H1 (cell line): ENCODE data around the gene WDR33. TPM values are rescaled to one million over a fixed set of nuclear protein-coding genes. Genes with fewer than 3 reads are reported as not detected.

Experiments used
- CTCF ChIA-PET: fragments of 300-600 bp; sonication (Branson Sonifier 250); formaldehyde crosslinking; loops from one replicate; lab custom pipeline; 2021; ENCODE audit not compliant: partially characterized antibody; lab: Charles Lee
- POLR2A ChIA-PET: fragments of 300-600 bp; sonication (Branson Sonifier 250); formaldehyde crosslinking; loops from one replicate; lab custom pipeline; 2021; ENCODE audit warnings: inconsistent platforms; ENCODE audit not compliant: partially characterized antibody; lab: Charles Lee
- DNase-seq, 2 experiments: peaks; one replicate each; pipeline versions ENCODE4 v3.0.0 to v3.0.0-alpha.2; 2010 to 2022; ENCODE audit warnings: low spot score in 2 of 2, low read depth in 1 of 2, mixed read lengths in 1 of 2
- FAIRE-seq: peaks from 2 replicates; lab custom pipeline; 2011; peaks lifted over from hg19 to GRCh38; lab: Jason Lieb, UNC
- H2AFZ ChIP-seq: 2 replicates; pipeline ENCODE4 v1.8.1; 2012; ENCODE audit warnings: low read length, inconsistent platforms
- H2AK5ac ChIP-seq: 2 replicates; pipeline ENCODE4 v1.6.1; 2013; ENCODE audit warnings: low read depth, low read length
- H2BK120ac ChIP-seq: replicated peaks from 2 replicates; pipeline ENCODE3; 2013; ENCODE audit warnings: low read depth, low read length, inconsistent platforms
- H2BK12ac ChIP-seq: 2 replicates; pipeline ENCODE4 v1.6.1; 2013; ENCODE audit warnings: low read depth, low read length
- H2BK15ac ChIP-seq: 2 replicates; pipeline ENCODE4 v1.6.1; 2013; ENCODE audit warnings: low read length
- H2BK20ac ChIP-seq: 2 replicates; pipeline ENCODE4 v1.6.1; 2013; ENCODE audit warnings: low read length
- H2BK5ac ChIP-seq: 2 replicates; pipeline ENCODE4 v1.6.1; 2013; ENCODE audit warnings: low read depth, low read length
- H3K14ac ChIP-seq: 2 replicates; pipeline ENCODE4 v1.6.1; 2013; ENCODE audit warnings: inconsistent platforms; ENCODE audit not compliant: insufficient read length
- H3K18ac ChIP-seq: 2 replicates; pipeline ENCODE4 v1.6.1; 2013; ENCODE audit warnings: low read length; ENCODE audit errors: extremely low read depth
- H3K23ac ChIP-seq: 2 replicates; pipeline ENCODE4 v1.6.1; 2013; ENCODE audit warnings: inconsistent platforms; ENCODE audit not compliant: insufficient read length
- H3K23me2 ChIP-seq: 2 replicates; pipeline ENCODE4 v1.6.1; 2013; ENCODE audit warnings: low read depth, low read length
- H3K27ac ChIP-seq: 2 replicates; pipeline ENCODE4 v1.6.1; 2011; ENCODE audit warnings: low read depth, low read length, inconsistent platforms
- H3K27me3 ChIP-seq, 4 experiments: replicated peaks in 1 of 4; 1 replicate in 1 of 4; 2 replicates in 3 of 4; pipeline versions ENCODE4 v1.6.1 to v1.8.1; 2011 to 2013; ENCODE audit warnings: low read length in 3 of 4, mild to moderate bottlenecking in 3 of 4, inconsistent platforms in 2 of 4, mixed read lengths in 2 of 4, moderate library complexity in 1 of 4; ENCODE audit not compliant: control insufficient read depth in 3 of 4, insufficient read depth in 3 of 4; ENCODE audit errors: extremely low read depth in 1 of 4
- H3K36me3 ChIP-seq, 4 experiments: 2 replicates each; pipeline versions ENCODE4 v1.6.1 to v1.8.1; 2011 to 2013; ENCODE audit warnings: mild to moderate bottlenecking in 4 of 4, low read length in 3 of 4, moderate library complexity in 2 of 4, control low read depth in 1 of 4, inconsistent platforms in 1 of 4; ENCODE audit not compliant: insufficient read depth in 4 of 4, control insufficient read depth in 2 of 4
- H3K4ac ChIP-seq: replicated peaks from 2 replicates; pipeline ENCODE3; 2013; ENCODE audit warnings: low read length, low read depth, mixed read lengths, inconsistent platforms; ENCODE audit not compliant: insufficient read length
- H3K4me1 ChIP-seq, 4 experiments: replicated peaks in 1 of 4; 1 replicate in 1 of 4; 2 replicates in 3 of 4; pipeline versions ENCODE4 v1.6.1 to v1.8.1; 2011 to 2013; ENCODE audit warnings: low read length in 3 of 4, inconsistent platforms in 2 of 4, mixed read lengths in 1 of 4; ENCODE audit not compliant: insufficient read depth in 4 of 4, control insufficient read depth in 3 of 4
- H3K4me2 ChIP-seq, 2 experiments: 2 replicates each; pipeline versions ENCODE4 v1.6.1 to v1.8.1; 2011 to 2013; ENCODE audit warnings: low read depth in 2 of 2, low read length in 2 of 2, control low read depth in 1 of 2, inconsistent platforms in 1 of 2, mild to moderate bottlenecking in 1 of 2; ENCODE audit not compliant: insufficient read depth in 1 of 2
- H3K4me3 ChIP-seq, 4 experiments: fragments of 200-600, 300-600 bp in 1 of 4; sonication (generic), shearing (Covaris generic), sonication (Bioruptor Twin) in 1 of 4; 2 replicates each; pipeline versions ENCODE4 v1.5.1 to v1.8.1; 2011 to 2016; ENCODE audit warnings: low read length in 4 of 4, low read depth in 3 of 4, control low read depth in 2 of 4, inconsistent platforms in 2 of 4, mild to moderate bottlenecking in 2 of 4, mixed read lengths in 1 of 4, moderate library complexity in 1 of 4; ENCODE audit not compliant: insufficient read depth in 2 of 4; ENCODE audit errors: extremely low read depth in 1 of 4
- H3K56ac ChIP-seq: replicated peaks from 2 replicates; pipeline ENCODE3; 2013; ENCODE audit warnings: low read depth, mild to moderate bottlenecking, mixed read lengths, low read length, inconsistent platforms; ENCODE audit not compliant: insufficient read length
- H3K79me1 ChIP-seq: 2 replicates; pipeline ENCODE4 v1.6.1; 2013; ENCODE audit warnings: low read depth, low read length, control low read depth
- H3K79me2 ChIP-seq, 2 experiments: 2 replicates each; pipeline versions ENCODE4 v1.6.1 to v1.8.1; 2012 to 2013; ENCODE audit warnings: low read length in 2 of 2, mild to moderate bottlenecking in 2 of 2, inconsistent platforms in 1 of 2; ENCODE audit not compliant: insufficient read depth in 2 of 2, control insufficient read depth in 1 of 2
- H3K9ac ChIP-seq, 4 experiments: replicated peaks in 1 of 4; 1 replicate in 1 of 4; 2 replicates in 3 of 4; pipeline versions ENCODE4 v1.6.1 to v1.8.1; 2011 to 2013; ENCODE audit warnings: low read depth in 3 of 4, low read length in 3 of 4, control low read depth in 2 of 4, mild to moderate bottlenecking in 2 of 4, moderate library complexity in 2 of 4, inconsistent platforms in 1 of 4; ENCODE audit errors: extremely low read depth in 1 of 4
- H3K9me3 ChIP-seq, 2 experiments: 2 replicates each; pipeline versions ENCODE4 v1.6.1 to v1.8.1; 2012 to 2013; ENCODE audit warnings: mild to moderate bottlenecking in 2 of 2, moderate library complexity in 2 of 2, control low read depth in 1 of 2, inconsistent platforms in 1 of 2, low read depth in 1 of 2, low read length in 1 of 2, mixed read lengths in 1 of 2; ENCODE audit not compliant: insufficient read depth in 2 of 2
- H4K20me1 ChIP-seq, 2 experiments: replicated peaks in 1 of 2; 2 replicates each; pipeline versions ENCODE3 to v1.8.1; 2011 to 2013; ENCODE audit warnings: inconsistent platforms in 2 of 2, low read length in 2 of 2, mild to moderate bottlenecking in 1 of 2; ENCODE audit not compliant: insufficient read depth in 2 of 2, control insufficient read depth in 1 of 2
- H4K5ac ChIP-seq: 2 replicates; pipeline ENCODE4 v1.6.1; 2013; ENCODE audit warnings: low read length, low read depth, mixed read lengths, inconsistent platforms; ENCODE audit not compliant: insufficient read length
- H4K8ac ChIP-seq: 2 replicates; pipeline ENCODE4 v1.8.0; 2013; ENCODE audit warnings: mild to moderate bottlenecking, moderate library complexity, low read length, inconsistent platforms; ENCODE audit not compliant: insufficient read depth; ENCODE audit errors: extremely low read depth
- H4K91ac ChIP-seq: replicated peaks from 2 replicates; pipeline ENCODE3; 2013; ENCODE audit warnings: low read length, mixed read lengths, inconsistent platforms; ENCODE audit not compliant: insufficient read length
- BCL11A ChIP-seq, 2 experiments: IDR thresholded peaks; one replicate each; pipeline ENCODE4 v1.6.1; 2011; ENCODE audit warnings: low read depth in 2 of 2, low read length in 2 of 2, mild to moderate bottlenecking in 2 of 2
- EGR1 ChIP-seq: IDR thresholded peaks from 2 replicates; pipeline ENCODE4 v1.6.1; 2011; ENCODE audit warnings: low read depth, low read length, borderline replicate concordance
- FOSL1 ChIP-seq: IDR thresholded peaks from 2 replicates; pipeline ENCODE4 v1.6.1; 2011; ENCODE audit warnings: mild to moderate bottlenecking, low read depth, low read length, moderate library complexity; ENCODE audit not compliant: insufficient read depth
- GTF2F1 ChIP-seq: IDR thresholded peaks from 2 replicates; pipeline ENCODE4 v1.6.1; 2012; ENCODE audit warnings: low read depth, low read length, improper control_type of control experiment, borderline replicate concordance
- RXRA ChIP-seq: IDR thresholded peaks from 2 replicates; pipeline ENCODE4 v1.6.1; 2011; ENCODE audit warnings: low read depth, mild to moderate bottlenecking, low read length, moderate library complexity; ENCODE audit not compliant: insufficient read depth
- SIN3A ChIP-seq, 2 experiments: IDR thresholded peaks in 1 of 2; conservative IDR thresholded peaks in 1 of 2; 2 replicates each; pipeline ENCODE4 v1.6.1; 2011 to 2012; ENCODE audit warnings: low read length in 2 of 2, improper control_type of control experiment in 1 of 2, low read depth in 1 of 2, mild to moderate bottlenecking in 1 of 2
- SUZ12 ChIP-seq: fragments of 200-600 bp; sonication (generic); IDR thresholded peaks from 2 replicates; pipeline ENCODE4 v1.6.1; 2012; ENCODE audit warnings: mild to moderate bottlenecking, inconsistent platforms, low read length, moderate library complexity, mixed read lengths
- TAF7 ChIP-seq: optimal IDR thresholded peaks from 2 replicates; pipeline ENCODE3; 2011; ENCODE audit warnings: low read depth, mild to moderate bottlenecking, inconsistent platforms, low read length, moderate library complexity, borderline replicate concordance
- TEAD4 ChIP-seq: IDR thresholded peaks from 2 replicates; pipeline ENCODE4 v1.6.1; 2012; ENCODE audit warnings: low read depth, low read length, inconsistent platforms, mixed read lengths
- WGBS, 2 experiments: shearing (Covaris generic) in 1 of 2; methylation state at CpG; one replicate each; pipeline versions ENCODE4 v1.1.6 to v1.1.7; 2013 to 2015; ENCODE audit warnings: low lambda C conversion rate in 2 of 2, mixed read lengths in 2 of 2, inconsistent platforms in 1 of 2, low coverage in 1 of 2, missing lambda C conversion rate in 1 of 2; ENCODE audit not compliant: insufficient replicate concordance in 2 of 2, insufficient coverage in 1 of 2, insufficient read length in 1 of 2; ENCODE audit errors: extremely low coverage in 1 of 2, missing lambda C conversion rate in 1 of 2; 5-methylcytosine and 5-hydroxymethylcytosine counted together
- polyA plus RNA-seq, 7 experiments: library from polyadenylated mRNA; depleted of rRNA in 3 of 7; stranded (reverse) in 5 of 7; unstranded in 2 of 7; fragments of >200 nt in 5 of 7; fragments of 200-250 nt in 2 of 7; gene quantifications; 1 replicate in 5 of 7; 2 replicates in 1 of 7; 4 replicates in 1 of 7; pipeline versions ENCODE4 v1.2.1 to v1.2.3, GENCODE V29; 2011 to 2013; ENCODE audit warnings: missing spikeins in 2 of 7, mixed read lengths in 2 of 7
- total RNA-seq: library from RNA; stranded (reverse); fragmentation: NEBNext Ultra II Directional; extraction: Animal tissue kit (Norgen Biotek cat#: 25700); gene quantifications from 2 replicates; pipeline ENCODE4 v1.2.1, GENCODE V29; 2021
- TF ChIP-seq, protein P1 (sequence below): IDR thresholded peaks from 2 replicates; pipeline ENCODE4 v1.6.1; 2012; ENCODE audit warnings: inconsistent platforms
- TF ChIP-seq, protein P2 (sequence below): IDR thresholded peaks from 2 replicates; pipeline ENCODE4 v1.6.1; 2012; ENCODE audit warnings: inconsistent platforms

The WDR33 gene
- total and polyA plus RNA-seq, 2 of the 8 experiments (the other 6 are each of a cell fraction or from before 2014, with no cell fraction given) = 18.1 to 82.7 TPM

DNA sequence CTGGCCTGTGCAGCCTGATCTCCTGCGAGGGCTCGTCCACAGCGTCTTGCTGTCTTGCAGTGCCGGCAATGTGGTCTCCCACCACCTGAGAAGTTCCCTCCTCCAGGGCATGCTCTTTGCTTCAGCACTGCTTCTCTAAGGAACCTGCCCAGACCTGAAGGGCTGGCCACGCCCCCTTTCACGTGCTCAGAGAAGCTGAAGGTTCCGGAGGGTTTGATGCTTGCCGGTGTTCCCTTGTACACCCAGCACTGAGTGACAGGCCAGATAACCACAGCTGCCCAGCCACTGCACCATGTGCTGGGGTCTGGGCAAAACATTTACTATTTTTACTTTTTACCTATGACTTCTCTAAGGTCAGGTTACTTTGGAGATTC lies 48.7 kb upstream of the WDR33 start:
- Histone ChIP-seq H4K5ac (no peak overlapping the region), H3K56ac (no peak overlapping the region), H3K27me3 (no peaks in the 10 kb centered on the region), H3K9ac (no peak overlapping the region), H4K20me1 (peaks cover 2 to 11% of the 10 kb centered on the region in 2 experiments), H2BK120ac (no peak overlapping the region), H2AFZ (no peak overlapping the region), H4K91ac (no peak overlapping the region), H4K8ac (no peak overlapping the region), H3K36me3 (peaks cover 9 to 18% (median 11%) of the 10 kb centered on the region in 4 experiments), H3K4ac (no peak overlapping the region), H2BK12ac (no peak overlapping the region), H3K14ac (no peak overlapping the region), H2BK5ac (no peak overlapping the region), H3K79me2 (peaks cover 13 to 31% of the 10 kb centered on the region in 2 experiments), H3K4me1 (peaks cover 3 to 10% (median 5%) of the 10 kb centered on the region in 4 experiments), H3K4me3 (peak overlapping the region in 2 of 4 experiments; percentile 14 to 34; a peak in 2 of 8 replicates), H3K79me1 (peaks cover 8% of the 10 kb centered on the region; the same call in 1 of the 2 replicates), H2AK5ac (no peak overlapping the region), H2BK15ac (no peak overlapping the region), H3K27ac (no peak overlapping the region), H3K23ac (no peak overlapping the region), H3K9me3 (no peaks in the 10 kb centered on the region), H3K4me2 (peak overlapping the region; percentile 39 to 48; a peak in 3 of 4 replicates), H3K18ac (no peak overlapping the region), H2BK20ac (no peak overlapping the region), H3K23me2 (peaks cover 6% of the 10 kb centered on the region; the same call in 1 of the 2 replicates)
- 19% methylated on average over 8 of the region's 8 CpGs; no CpG with 5 or more reads in 1 of the 2 experiments for WGBS, 2 experiments
- FAIRE-seq (no peak), DNase-seq (peak; percentile 54 to 85)
- ChIA-PET POLR2A (interaction anchor here (1.0 to 1.3 kb wide), 3 partner anchors 20 to 49 kb away, joined by 3 to 4 read pairs (median 3); no protein-coding TSS in a partner anchor), CTCF (interaction anchor here (1.3 to 1.5 kb wide), 2 partner anchors 7 to 295 kb away, joined by 3 read pairs; no protein-coding TSS in a partner anchor)
- no peak for TF ChIP-seq TEAD4
- TF ChIP-seq BCL11A (IDR thresholded peaks at IDR 0.05; ENCODE audit: low read depth in 2 of 2, low read length in 2 of 2) = no peak
- peak in 1 of 2 experiments; percentile 51; a peak in 1 of 4 replicates for TF ChIP-seq SIN3A (conservative IDR thresholded peaks at IDR 0.05 in 1 of 2, IDR thresholded peaks at IDR 0.05 in 1 of 2; ENCODE audit: low read depth in 1 of 2, low read length in 2 of 2)
- TF ChIP-seq TAF7 = no peak
- no peak for TF ChIP-seq EGR1
- no peak for TF ChIP-seq GTF2F1
- TF ChIP-seq SUZ12 = no peak
- no peak for TF ChIP-seq RXRA
- TF ChIP-seq, protein P1, sequence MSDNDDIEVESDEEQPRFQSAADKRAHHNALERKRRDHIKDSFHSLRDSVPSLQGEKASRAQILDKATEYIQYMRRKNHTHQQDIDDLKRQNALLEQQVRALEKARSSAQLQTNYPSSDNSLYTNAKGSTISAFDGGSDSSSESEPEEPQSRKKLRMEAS = peak; percentile 82
- TF ChIP-seq FOSL1 = no peak
- TF ChIP-seq, protein P2, sequence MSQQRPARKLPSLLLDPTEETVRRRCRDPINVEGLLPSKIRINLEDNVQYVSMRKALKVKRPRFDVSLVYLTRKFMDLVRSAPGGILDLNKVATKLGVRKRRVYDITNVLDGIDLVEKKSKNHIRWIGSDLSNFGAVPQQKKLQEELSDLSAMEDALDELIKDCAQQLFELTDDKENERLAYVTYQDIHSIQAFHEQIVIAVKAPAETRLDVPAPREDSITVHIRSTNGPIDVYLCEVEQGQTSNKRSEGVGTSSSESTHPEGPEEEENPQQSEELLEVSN = peak; percentile 92
